ENCODE measurements around the gene FLT4.

The FLT4 gene

DNA sequence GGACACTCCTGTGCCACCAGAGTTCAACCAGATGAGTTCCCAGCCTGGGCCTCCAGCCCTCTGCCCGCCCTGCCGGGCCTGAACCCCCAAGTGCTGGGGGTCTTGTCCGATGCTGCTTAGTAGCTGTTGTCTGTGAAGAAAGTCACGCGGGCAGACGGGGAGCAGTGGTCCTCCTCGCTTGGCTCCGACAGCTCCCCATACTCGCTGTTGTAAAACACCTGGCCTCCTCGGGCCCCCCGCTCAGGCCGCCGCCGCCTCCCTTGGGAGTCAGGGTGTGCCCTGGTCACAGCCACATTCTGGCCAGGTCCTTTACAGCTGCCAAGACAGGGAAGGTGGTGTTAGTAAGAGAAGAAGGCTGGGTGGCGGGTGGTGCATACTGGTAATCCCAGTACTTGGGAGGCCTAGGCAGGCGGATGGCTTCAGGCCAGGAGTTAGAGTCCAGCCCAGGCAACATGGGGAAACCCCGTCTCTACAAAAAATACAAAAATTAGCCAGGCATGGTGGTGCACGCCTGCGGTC lies 46.3 kb downstream of the FLT4 start:
- no peak for DNase-seq

GRCh38 chr5:180602481-180603075 lies 46.8 kb downstream of the FLT4 start:
- no peak for DNase-seq

DNA sequence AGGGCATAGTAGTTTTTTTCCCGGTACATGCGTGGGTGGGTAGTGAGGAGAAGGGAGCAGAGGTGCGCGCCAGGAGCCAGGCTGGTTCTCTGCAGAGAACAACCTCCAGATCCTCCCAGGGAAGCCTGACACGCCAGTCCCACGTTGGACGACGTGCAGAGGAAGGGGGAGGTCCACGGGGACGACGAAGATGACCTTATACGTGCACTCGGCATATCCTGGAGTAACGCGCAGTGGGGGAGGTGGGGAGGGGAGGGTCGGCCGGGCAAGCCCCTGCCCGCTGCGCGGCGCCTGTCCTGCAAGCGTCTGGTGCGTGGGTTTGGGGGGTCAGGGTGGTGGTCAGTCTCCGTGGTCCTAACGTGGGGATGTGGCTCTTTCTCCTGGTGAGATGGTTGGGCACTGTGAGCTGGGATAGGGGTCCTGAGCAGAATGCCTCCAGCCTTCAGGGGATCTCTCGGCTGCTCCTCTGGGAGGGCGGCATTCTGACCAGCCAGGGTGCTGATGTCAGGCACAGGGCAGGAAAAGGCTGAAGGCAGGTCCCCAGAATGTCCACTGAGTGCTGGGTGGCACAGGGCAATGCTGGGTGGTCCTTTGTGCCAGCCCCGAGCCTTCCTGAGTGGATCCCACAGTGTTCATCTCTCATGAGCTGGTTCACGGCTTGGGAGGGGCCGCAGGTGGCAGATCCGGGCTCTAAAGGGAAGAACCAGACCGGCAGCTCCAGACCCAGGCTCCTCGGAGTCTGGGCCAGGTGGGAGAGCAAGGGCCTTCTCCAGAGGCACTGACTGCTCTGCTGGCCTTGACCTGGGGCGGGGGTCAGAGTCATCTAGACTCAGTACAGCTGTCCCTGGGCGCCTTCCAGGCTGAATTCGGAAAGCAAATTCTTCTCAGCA lies 47.6 kb downstream of the FLT4 start:
- no peak for DNase-seq

DNA sequence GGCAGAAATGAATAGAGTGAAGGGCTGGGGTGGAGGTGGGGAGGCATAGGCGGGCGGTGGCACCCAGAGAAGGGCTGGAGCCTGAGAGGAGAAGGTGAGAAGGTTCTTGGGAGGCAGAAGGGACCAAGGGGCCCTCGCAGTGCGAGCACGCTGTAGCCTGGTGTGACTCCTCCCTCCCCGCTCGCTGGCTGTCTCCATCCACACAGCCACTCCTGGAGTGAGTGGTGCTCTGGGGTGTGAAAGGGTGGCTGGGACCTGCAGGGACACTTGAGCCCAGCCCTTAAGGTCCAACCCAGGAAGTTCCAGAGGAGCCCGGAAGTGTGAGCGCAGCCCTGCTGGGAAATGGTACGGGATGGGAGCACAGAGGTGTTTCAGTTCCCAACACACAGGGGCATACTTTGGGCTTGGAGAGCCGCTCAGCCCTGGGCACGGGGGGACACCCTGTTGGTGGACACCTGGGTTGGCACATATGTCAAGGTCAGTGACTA lies 48.8 kb downstream of the FLT4 start:
- DNase-seq, result no peak

DNA sequence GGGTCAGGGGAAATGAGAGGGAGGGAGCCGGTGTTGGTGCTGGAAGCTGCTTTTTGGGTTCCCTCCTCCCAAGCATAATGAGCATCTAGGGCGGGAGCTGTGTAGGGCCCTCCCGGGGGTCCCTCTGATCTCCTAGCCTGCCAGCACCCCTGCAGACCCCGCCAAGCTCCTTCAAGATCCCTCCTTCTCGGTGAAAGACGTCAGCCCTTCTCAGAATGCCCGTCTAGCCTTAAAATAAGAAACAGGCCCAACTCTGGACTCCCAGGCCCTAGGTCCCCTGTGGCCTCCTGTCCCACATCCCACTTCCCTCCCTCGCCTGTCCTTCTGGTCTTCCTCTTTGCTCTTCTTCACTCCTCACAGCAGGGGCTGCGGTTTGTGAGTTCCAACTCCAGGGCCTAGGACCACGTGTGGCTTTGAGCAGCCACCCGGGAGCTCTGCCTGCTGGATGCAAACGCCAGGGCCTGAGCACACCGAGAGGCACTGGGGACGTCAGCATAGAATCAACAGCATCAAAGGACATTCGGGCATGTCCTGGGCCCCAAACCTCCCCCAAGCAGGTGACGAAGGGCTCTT lies 49.3 kb downstream of the FLT4 start:
- no peak for DNase-seq

DNA sequence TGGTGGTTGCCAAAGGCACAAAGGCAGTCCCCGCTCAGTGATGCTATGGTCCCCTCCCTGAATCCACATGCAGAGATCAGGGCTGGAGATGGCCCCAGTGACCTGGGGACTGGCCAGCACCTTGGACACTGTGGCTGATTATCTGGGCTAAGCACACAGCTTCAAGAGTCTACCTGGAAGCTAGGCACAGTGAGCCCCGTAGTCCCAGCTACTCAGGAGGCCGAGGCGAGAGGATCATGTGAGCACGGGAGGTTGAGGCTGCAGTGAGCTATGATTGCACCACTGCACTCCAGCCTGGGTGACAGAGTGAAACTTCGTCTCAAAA lies 49.8 kb downstream of the FLT4 start:
- no peak for DNase-seq

- no peak for DNase-seq
These were observed 50.4 kb downstream of the FLT4 start for GRCh38 chr5:180598797-180599589.

- DNase-seq, result no peak
These were observed 51.1 kb downstream of the FLT4 start for GRCh38 chr5:180598316-180598701.

DNA sequence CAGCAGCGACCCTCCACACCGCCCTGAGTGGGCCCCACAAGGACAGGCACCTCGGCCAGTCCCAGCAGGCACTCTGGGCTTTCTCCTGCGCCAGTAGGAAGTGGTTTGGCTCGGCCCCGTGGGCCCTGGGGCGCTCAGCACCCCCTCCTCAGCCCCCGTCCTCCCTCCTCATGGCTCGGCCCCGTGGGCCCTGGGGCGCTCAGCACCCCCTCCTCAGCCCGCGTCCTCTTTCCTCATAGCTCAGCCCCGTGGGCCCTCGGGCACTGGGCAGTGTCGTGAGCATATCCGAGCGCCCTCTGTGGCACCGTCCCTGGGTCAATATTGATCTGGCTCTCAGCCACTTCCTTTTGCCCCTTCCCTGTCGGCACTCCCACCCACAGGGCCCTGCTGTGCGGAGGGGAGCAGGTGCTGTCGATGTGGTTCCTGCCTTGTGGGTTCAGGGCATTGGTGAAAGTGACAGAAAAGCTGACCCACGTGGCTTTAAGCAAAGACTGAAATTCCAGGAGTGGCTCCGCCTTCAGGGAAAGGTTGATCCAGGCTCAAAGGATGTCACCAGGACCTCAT lies 52.6 kb downstream of the FLT4 start:
- DNase-seq, result no peak

- no peak for DNase-seq
These were observed 53.2 kb downstream of the FLT4 start for GRCh38 chr5:180596115-180596667.

DNA sequence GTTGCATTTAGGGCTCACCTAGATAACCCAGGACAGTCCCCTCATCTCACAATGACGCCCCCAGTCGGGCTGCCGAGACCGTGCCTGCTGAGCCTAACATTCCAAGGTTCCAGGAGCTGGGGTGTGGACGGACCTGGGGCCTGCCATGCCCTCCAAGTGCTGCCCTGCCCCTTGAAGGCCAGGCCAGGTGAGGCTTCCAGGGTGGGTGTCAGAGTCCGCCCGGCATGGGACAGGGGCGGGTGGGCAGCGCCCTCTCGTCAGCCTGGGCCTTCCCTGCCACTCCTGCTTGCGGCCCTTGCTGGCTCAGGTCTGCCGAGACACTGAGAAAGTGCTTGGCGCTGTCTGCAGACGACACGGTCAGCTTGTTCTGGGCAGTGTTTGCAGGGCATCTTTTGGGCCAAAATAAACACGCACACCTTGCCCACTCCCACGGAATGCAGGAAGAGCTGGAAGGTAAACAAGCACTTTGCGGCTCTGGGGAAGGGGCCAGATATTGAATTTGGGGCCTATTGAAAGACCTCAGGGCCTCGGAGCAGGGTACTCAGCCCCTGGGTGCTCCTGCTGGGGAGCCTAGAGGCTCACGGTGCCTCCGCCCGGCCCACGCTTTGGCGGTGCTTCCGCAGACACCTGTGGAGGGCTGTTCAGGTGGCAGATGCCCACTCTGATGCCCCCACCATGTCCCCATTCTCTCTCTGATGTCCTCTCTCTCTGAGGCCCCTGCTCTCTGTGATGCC lies 53.9 kb downstream of the FLT4 start:
- DNase-seq, result no peak

- DNase-seq, result no peak
These were observed 54.4 kb downstream of the FLT4 start for GRCh38 chr5:180595046-180595379.

- no peak for DNase-seq
These were observed 54.9 kb downstream of the FLT4 start for GRCh38 chr5:180594311-180595045.

- DNase-seq, result no peak
These were observed 55.8 kb downstream of the FLT4 start for GRCh38 chr5:180593446-180594206.

DNA sequence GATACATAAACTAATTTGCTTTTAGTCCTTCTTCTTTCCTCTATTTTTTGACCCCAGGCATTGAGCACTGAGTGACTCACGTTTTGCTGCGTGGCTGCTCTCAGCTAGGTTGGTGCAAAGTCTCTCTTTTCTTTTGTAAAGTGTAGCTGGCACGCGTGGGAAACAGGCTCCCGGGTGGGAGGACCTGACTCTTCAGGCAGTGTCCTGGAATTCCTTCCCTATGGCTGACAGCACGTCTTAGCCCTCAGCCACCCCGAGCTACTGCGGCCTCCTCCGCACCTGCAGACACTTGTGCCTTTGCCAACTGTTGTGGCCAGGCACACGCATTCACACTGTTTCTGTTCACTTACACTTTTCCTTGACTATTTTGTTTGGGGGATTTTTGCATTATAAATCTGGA lies 57.2 kb downstream of the FLT4 start:
- no peak for DNase-seq

DNA sequence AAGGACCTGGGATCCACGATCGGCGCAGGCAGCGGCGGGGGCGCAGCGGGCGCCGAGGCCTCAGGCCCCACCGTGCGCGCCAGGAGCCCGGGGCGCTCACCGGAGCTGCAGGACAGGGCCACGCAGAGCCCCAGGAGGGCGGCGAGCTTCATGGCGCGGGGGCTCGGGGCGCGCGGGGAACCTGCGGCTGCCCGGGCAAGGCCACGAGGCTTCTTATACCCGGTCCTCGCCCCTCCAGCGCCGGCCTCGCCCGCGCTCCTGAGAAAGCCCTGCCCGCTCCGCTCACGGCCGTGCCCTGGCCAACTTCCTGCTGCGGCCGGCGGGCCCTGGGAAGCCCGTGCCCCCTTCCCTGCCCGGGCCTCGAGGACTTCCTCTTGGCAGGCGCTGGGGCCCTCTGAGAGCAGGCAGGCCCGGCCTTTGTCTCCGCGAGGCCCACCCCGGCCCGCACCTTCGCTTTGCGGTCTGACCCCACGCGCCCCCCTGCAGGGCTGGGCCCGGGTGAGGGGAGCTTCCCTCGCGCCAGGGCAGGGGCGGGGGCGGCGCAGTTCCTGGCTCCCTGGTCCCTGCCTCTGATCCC lies 58.0 kb downstream of the FLT4 start, which contains the start of gene SCGB3A1:
Gene SCGB3A1, minus strand, starts transcription at position 189 of the 577 bp plus-strand sequence. Its CDS starts 37 bp downstream, at position 152.
- DNase-seq, result no peak

- no peak for DNase-seq
These were observed 58.7 kb downstream of the FLT4 start for GRCh38 chr5:180590543-180591310.

GRCh38 chr5:180589771-180590542 lies 59.4 kb downstream of the FLT4 start:
- DNase-seq, result no peak

Measured in activated CD4-positive, alpha-beta T cell treated with anti-CD3 and anti-CD28 coated beads, Interleukin-2, amount 50 U/mL, for 4 hours (primary cell).